Ovary (tissue), 9 donors: ENCODE results near the gene VAC14. TPM values are rescaled to one million over a fixed set of nuclear protein-coding genes. Genes with fewer than 3 reads are reported as not detected.

Source experiments
- DNase-seq, 5 donors: peaks; one replicate each; pipeline ENCODE4 v3.0.0-alpha.2; 2019 to 2020
- H3K27ac ChIP-seq, 2 donors: fragments of 200-600 bp; one replicate each; pipeline versions ENCODE4 v1.5.1 to v1.8.0; 2019 to 2022
- H3K27me3 ChIP-seq: fragments of 200-600 bp; one replicate; pipeline ENCODE4 v1.8.0; 2022
- H3K36me3 ChIP-seq: fragments of 200-600 bp; sonication (generic); one replicate; pipeline ENCODE4 v1.5.1; 2019
- H3K4me1 ChIP-seq: one replicate; pipeline ENCODE4 v1.8.1; 2013; ENCODE audit warnings: mild to moderate bottlenecking, moderate library complexity; ENCODE audit not compliant: insufficient read depth
- H3K4me3 ChIP-seq: fragments of 200-600 bp; sonication (generic); one replicate; pipeline ENCODE4 v1.5.1; 2017
- H3K9me3 ChIP-seq, 2 donors: fragments of 200-600 bp in 1 of 2; sonication (generic) in 1 of 2; one replicate each; pipeline versions ENCODE4 v1.5.1 to v1.8.1; 2013 to 2019; ENCODE audit warnings: mild to moderate bottlenecking in 1 of 2, moderate library complexity in 1 of 2
- EP300 ChIP-seq: sonication (generic); formaldehyde crosslinking; IDR thresholded peaks from one replicate; pipeline ENCODE4 v1.6.1; 2017; ENCODE audit warnings: antibody characterized with exemption
- POLR2A ChIP-seq: fragments of 450-650 bp; IDR thresholded peaks from one replicate; pipeline ENCODE4 v1.6.1; 2017; ENCODE audit warnings: antibody characterized with exemption, mild to moderate bottlenecking, moderate library complexity
- WGBS, 3 donors: extraction: QIAGEN DNeasy Blood & Tissue Kit in 1 of 3; methylation state at CpG; one replicate each; pipeline versions ENCODE4 v1.1.5 to v1.1.7; 2013 to 2017; 5-methylcytosine and 5-hydroxymethylcytosine counted together
- intact Hi-C, 4 donors: fragments of 100-400 bp; cut with DNase I; formaldehyde crosslinking; loops; one replicate each; pipeline versions ENCODE4 v1.11.0 to v1.15.1; 2022 to 2023
- polyA plus RNA-seq, 2 donors: library from polyadenylated mRNA; stranded (reverse); fragments of 200-250 nt in 1 of 2; fragments of 350-450 nt in 1 of 2; fragmentation: Illumina TruSeq in 1 of 2; extraction: RNeasy Lipid Tissue Mini Kit (QIAGEN cat#74804) in 1 of 2; gene quantifications; one replicate each; pipeline ENCODE4 v1.2.3, GENCODE V29; 2013 to 2014
- total RNA-seq, 7 donors: library from RNA; depleted of rRNA in 2 of 7; stranded (reverse); fragments of >200 nt in 2 of 7; fragmentation: NEBNext Ultra II Directional in 3 of 7; extraction: Animal tissue kit (Norgen Biotek cat#: 25700) in 3 of 7; gene quantifications; one replicate each; pipeline versions ENCODE4 v1.1.0 to v1.2.4, GENCODE V29; 2016 to 2023
- TF ChIP-seq, protein P1 (sequence below), 3 donors: fragments of 450-650 bp in 2 of 3; fragments of 200-600 bp in 1 of 3; IDR thresholded peaks; one replicate each; pipeline versions ENCODE4 v1.5.1 to v1.8.0; 2016 to 2022; ENCODE audit warnings: antibody characterized with exemption in 3 of 3, mild to moderate bottlenecking in 1 of 3
- donor health status: DM: no; HTN: no; CAD: no; lungs with moderate emphysema.
- donor health status: DM: no; HTN: no; CAD: no.
- donor health status: Bipolar disorder and iron deficiency.
- donor health status: DM: yes; HTN: yes; CAD: no.
- donor health status: DM: no; HTN: no; CAD: no.
- donor health status: DM: yes; HTN: yes; CAD: no.

VAC14 gene
- total and polyA plus RNA-seq, 9 donors = 9.9 to 32.4 (median 21.1) TPM

DNA sequence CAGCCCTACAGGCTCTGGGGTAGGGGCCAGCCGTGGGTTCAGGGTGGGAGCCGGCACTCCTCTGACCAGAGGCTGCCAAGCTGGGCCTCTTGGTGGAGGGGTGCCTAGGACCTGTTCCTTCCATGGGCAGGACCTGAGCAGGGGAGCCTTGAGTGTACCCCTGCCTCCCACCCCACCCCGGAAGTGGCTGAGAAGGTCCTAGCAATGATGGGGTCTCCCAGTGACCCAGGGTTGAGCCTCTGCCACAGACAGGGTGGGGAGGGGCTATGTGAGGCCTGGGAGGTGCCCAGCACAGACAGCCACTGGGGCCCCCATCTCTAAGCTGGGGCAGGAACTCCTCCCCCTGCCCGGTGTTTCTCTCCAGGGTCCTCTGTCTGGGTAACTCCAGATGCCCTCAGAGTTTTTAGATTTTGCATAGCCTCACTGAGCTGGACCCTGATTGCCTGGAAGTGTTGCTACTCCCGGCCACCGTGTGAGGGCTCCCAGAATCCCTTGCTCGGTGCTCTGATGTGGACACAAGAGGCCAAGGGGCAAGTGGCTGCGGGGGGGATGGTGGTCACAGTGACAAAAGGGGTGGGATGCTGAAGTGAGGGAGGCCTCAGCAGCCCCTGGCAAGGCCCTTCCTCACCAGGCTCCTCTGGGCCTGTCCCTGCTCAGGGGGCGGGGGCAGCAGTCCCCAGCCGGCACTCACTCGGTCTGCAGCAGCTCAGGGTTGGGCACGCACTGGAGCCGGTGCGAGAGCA is 108.7 kb downstream of the VAC14 start:
- Histone ChIP-seq H3K36me3 (no peaks in the 10 kb centered on the region), H3K27me3 (no peaks in the 10 kb centered on the region), H3K4me3 (no peak overlapping the region), H3K4me1 (peaks cover 68% of the 10 kb centered on the region), H3K27ac (peak overlapping the region; percentile 59 to 79), H3K9me3 (no peaks in the 10 kb centered on the region)
- peak in 1 of 5 donors; percentile 49 for DNase-seq
- TF ChIP-seq, protein P1, sequence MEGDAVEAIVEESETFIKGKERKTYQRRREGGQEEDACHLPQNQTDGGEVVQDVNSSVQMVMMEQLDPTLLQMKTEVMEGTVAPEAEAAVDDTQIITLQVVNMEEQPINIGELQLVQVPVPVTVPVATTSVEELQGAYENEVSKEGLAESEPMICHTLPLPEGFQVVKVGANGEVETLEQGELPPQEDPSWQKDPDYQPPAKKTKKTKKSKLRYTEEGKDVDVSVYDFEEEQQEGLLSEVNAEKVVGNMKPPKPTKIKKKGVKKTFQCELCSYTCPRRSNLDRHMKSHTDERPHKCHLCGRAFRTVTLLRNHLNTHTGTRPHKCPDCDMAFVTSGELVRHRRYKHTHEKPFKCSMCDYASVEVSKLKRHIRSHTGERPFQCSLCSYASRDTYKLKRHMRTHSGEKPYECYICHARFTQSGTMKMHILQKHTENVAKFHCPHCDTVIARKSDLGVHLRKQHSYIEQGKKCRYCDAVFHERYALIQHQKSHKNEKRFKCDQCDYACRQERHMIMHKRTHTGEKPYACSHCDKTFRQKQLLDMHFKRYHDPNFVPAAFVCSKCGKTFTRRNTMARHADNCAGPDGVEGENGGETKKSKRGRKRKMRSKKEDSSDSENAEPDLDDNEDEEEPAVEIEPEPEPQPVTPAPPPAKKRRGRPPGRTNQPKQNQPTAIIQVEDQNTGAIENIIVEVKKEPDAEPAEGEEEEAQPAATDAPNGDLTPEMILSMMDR (IDR thresholded peaks at IDR 0.05) = no peak
- TF ChIP-seq EP300 (no peak), POLR2A (no peak)
- intact Hi-C loops = no loop called here
- WGBS, 3 donors = 55 to 67% (median 64%) methylated on average over 13 to 14 of the region's 14 CpGs

DNA sequence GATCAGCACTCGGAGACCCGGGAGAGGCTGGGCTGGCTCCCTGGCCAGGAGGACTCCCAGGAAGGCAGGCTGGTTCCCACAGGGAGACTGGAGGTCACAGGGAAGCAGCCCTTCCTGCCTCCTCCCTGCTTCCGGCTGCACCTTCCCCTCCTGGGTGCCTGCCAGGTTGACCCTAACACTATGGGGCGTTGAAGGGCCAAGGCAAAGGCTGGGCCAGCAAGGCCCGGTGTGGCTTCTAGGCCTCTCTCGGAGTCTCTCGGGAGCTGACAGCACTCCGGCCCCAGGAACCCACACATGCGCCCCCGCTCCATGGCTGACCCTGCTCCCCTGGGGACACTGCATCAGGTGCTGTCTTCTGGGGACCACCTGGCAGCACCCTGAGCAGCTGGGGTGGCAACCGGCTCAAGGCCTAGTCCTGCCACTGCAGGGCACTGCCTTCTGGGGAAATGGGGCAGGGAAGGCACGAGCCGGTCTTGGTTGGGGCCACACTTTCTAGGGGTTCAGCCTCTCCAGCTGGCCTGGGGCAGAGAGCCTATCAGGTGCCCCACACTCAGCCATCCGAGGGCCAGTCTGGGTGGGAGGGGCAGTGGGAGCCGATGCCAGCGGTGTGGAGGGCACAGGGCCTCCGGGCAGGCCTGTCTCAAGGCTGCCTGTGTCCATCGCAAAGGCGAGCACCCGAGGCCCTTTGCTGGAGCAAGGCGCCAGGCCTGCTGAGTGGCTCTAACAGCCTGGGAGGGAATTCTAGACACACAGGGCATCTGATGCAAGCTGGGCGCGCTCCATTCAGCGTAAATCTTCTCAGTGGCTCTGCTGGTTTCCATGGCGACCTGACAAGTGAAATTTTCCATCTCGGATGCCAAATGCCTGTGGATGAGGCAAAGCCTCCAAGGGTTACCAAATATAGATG is 109.5 kb downstream of the VAC14 start:
- Histone ChIP-seq H3K27me3 (no peaks in the 10 kb centered on the region), H3K4me1 (peaks cover 73% of the 10 kb centered on the region), H3K36me3 (no peaks in the 10 kb centered on the region), H3K4me3 (no peak overlapping the region), H3K9me3 (no peaks in the 10 kb centered on the region), H3K27ac (peak overlapping the region; percentile 79 to 86)
- intact Hi-C loops = no loop called here
- WGBS, 3 donors = 55 to 71% (median 67%) methylated on average over 26 of the region's 26 CpGs
- TF ChIP-seq POLR2A (no peak), EP300 (peak; percentile 59)
- TF ChIP-seq, protein P1 (IDR thresholded peaks at IDR 0.05) = no peak
- peak; percentile 73 to 91 (median 82) for DNase-seq

DNA sequence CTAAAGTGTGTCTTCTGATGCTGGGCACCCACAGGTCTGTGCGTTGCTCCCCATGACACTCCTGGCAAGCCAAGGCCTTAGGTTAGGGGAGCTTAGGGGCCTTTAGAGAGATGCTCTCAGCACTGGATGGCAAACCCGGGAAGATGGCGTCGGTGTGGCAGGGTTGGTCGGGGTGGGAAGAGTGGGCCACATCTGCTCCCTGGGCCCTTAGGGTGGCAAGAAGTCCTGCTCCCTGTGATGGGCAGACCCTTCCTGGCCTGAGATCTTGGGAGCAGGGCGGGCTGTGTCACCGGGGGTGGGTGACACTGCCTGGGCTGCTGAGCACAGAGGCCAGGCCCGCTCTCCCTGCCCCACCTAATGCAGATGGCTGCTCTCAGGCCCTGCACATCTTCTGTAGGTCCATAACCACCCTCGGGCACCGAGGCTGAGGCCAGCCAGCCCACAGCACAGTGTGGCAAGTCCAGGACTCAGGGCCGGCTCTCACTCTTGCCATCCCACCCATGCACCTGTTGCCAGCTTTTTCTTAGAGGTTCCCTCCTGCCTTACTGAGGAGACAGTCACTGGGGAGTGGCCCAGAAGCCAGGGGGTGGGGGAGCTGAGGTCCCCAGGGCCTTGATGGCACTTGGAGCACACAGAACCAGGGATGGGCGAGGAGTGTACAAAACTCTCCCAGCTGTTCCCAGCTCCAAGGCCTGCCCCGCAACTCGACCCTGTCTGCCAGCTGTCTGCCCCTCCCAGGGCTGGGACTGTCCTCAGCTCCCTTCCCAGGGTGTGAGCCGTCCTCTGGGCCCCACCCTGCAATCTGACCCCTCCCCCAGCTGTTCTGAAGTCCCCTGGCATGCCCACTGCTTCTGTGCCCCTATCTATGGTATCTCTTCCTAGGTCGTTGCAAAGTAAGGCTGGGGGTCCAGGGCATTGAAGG is 110.7 kb downstream of the VAC14 start:
- H3K9me3 ChIP-seq = no peaks in the 10 kb centered on the region
- peak in 2 of 5 donors; percentile 38 to 47 for DNase-seq
- H3K27ac ChIP-seq = peak overlapping the region in 1 of 2 donors; percentile 79
- peaks cover 70% of the 10 kb centered on the region for H3K4me1 ChIP-seq
- no peak overlapping the region for H3K4me3 ChIP-seq
- WGBS, 3 donors = 82 to 88% (median 84%) methylated on average over 16 of the region's 16 CpGs
- intact Hi-C loops = loop anchor here in 1 of 4 donors (10.0 kb wide), 1 partner anchor 665 kb away; the partner anchor contains the start of gene CALB2
- no peaks in the 10 kb centered on the region for H3K36me3 ChIP-seq
- TF ChIP-seq, protein P1 (IDR thresholded peaks at IDR 0.05) = no peak
- no peak for TF ChIP-seq EP300
- no peak for TF ChIP-seq POLR2A
- H3K27me3 ChIP-seq = no peaks in the 10 kb centered on the region
